ENCODE data around the gene MOB2.

MOB2 gene

DNA sequence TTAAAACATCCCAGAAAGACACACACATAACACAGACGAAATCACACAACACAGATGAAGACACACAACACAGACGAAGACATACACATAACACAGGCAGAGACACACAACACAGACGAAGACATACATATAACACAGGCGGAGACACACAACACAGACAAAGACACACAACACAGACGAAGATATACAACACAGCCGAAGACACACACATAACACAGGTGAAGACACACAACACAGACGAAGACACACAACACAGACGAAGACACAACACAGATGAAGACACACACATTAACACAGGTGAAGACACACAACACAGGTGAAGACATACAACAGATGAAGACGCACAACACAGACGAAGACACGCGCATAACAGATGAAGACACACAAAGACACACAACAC is 4.8 kb upstream of the MOB2 start:
- TF ChIP-seq POLR2AphosphoS5 (IDR thresholded peaks at IDR 0.05; ENCODE audit: low read depth, low read length) (no peak), FOXP2 (optimal IDR thresholded peaks at IDR 0.05; ENCODE audit: borderline replicate concordance, extremely low read depth, extremely low read length, insufficient read depth) (no peak), SIN3A (IDR thresholded peaks at IDR 0.05; ENCODE audit: borderline replicate concordance, insufficient read depth, low read length) (no peak), TAF1 (IDR thresholded peaks at IDR 0.05; ENCODE audit: borderline replicate concordance, insufficient read depth, low read length) (no peak)
- TF ChIP-seq, protein P1, sequence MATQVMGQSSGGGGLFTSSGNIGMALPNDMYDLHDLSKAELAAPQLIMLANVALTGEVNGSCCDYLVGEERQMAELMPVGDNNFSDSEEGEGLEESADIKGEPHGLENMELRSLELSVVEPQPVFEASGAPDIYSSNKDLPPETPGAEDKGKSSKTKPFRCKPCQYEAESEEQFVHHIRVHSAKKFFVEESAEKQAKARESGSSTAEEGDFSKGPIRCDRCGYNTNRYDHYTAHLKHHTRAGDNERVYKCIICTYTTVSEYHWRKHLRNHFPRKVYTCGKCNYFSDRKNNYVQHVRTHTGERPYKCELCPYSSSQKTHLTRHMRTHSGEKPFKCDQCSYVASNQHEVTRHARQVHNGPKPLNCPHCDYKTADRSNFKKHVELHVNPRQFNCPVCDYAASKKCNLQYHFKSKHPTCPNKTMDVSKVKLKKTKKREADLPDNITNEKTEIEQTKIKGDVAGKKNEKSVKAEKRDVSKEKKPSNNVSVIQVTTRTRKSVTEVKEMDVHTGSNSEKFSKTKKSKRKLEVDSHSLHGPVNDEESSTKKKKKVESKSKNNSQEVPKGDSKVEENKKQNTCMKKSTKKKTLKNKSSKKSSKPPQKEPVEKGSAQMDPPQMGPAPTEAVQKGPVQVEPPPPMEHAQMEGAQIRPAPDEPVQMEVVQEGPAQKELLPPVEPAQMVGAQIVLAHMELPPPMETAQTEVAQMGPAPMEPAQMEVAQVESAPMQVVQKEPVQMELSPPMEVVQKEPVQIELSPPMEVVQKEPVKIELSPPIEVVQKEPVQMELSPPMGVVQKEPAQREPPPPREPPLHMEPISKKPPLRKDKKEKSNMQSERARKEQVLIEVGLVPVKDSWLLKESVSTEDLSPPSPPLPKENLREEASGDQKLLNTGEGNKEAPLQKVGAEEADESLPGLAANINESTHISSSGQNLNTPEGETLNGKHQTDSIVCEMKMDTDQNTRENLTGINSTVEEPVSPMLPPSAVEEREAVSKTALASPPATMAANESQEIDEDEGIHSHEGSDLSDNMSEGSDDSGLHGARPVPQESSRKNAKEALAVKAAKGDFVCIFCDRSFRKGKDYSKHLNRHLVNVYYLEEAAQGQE (IDR thresholded peaks at IDR 0.05; ENCODE audit: insufficient read depth in 1 of 2, low read depth in 2 of 2, low read length in 2 of 2) = no peak

DNA sequence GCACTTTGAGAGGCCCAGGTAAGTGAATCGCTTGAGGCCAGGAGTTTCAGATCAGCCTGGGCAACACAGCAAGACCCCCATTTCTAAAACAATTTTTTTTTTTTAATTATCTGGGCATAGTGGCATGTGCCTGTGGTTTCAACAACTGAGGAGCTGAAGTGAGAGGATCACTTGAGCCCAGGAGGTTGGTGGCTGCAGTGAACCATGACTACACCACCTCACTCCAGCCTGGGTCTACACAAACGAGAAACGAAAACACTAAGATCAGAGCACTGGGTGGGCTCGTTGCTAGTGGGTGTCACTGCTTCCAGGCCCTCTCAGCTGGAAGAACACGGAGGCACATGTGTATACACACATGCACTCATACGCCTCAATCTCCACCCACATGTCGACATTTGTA is 4.1 kb upstream of the MOB2 start:
- TF ChIP-seq POLR2AphosphoS5 (IDR thresholded peaks at IDR 0.05; ENCODE audit: low read depth, low read length) (no peak), SIN3A (IDR thresholded peaks at IDR 0.05; ENCODE audit: borderline replicate concordance, insufficient read depth, low read length) (no peak), FOXP2 (optimal IDR thresholded peaks at IDR 0.05; ENCODE audit: borderline replicate concordance, extremely low read depth, extremely low read length, insufficient read depth) (no peak), TAF1 (IDR thresholded peaks at IDR 0.05; ENCODE audit: borderline replicate concordance, insufficient read depth, low read length) (no peak)
- TF ChIP-seq, protein P1 (IDR thresholded peaks at IDR 0.05; ENCODE audit: insufficient read depth in 1 of 2, low read depth in 2 of 2, low read length in 2 of 2) = no peak

DNA sequence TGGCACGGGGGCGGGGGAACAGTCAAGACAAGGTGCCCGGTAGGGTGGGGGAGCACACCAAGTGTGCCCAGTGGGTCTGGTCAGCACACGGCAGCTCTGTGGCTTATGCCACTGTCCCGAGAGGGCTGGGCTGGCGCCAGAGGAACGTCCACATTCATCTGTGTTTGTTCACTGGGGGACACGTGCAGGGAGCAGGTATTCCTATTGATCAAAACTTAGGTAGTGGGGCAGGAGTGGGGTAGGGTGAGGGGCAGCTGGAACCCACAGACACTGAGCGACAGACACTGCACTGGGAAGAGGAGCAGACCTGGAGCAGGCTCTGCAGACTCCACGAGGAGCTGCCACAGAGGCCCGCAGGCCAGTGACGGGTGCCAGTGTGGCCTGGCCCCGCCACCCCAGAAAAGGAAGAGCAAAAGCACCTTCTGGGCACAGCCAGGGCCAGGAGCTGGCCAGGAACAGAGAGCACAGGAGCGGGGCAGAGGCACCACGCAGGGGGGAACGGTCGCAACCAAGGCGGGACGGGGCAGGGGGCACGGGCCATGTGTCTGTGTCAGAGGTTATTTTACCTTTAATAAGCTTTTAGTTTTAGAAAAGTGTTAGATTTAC is 2.1 kb upstream of the MOB2 start:
- TF ChIP-seq TAF1 (IDR thresholded peaks at IDR 0.05; ENCODE audit: borderline replicate concordance, insufficient read depth, low read length) = no peak
- TF ChIP-seq POLR2AphosphoS5 (IDR thresholded peaks at IDR 0.05; ENCODE audit: low read depth, low read length) = no peak
- TF ChIP-seq, protein P1 (IDR thresholded peaks at IDR 0.05; ENCODE audit: insufficient read depth in 1 of 2, low read depth in 2 of 2, low read length in 2 of 2) = no peak
- no peak for TF ChIP-seq FOXP2 (optimal IDR thresholded peaks at IDR 0.05; ENCODE audit: borderline replicate concordance, extremely low read depth, extremely low read length, insufficient read depth)
- TF ChIP-seq SIN3A (IDR thresholded peaks at IDR 0.05; ENCODE audit: borderline replicate concordance, insufficient read depth, low read length) = no peak

DNA sequence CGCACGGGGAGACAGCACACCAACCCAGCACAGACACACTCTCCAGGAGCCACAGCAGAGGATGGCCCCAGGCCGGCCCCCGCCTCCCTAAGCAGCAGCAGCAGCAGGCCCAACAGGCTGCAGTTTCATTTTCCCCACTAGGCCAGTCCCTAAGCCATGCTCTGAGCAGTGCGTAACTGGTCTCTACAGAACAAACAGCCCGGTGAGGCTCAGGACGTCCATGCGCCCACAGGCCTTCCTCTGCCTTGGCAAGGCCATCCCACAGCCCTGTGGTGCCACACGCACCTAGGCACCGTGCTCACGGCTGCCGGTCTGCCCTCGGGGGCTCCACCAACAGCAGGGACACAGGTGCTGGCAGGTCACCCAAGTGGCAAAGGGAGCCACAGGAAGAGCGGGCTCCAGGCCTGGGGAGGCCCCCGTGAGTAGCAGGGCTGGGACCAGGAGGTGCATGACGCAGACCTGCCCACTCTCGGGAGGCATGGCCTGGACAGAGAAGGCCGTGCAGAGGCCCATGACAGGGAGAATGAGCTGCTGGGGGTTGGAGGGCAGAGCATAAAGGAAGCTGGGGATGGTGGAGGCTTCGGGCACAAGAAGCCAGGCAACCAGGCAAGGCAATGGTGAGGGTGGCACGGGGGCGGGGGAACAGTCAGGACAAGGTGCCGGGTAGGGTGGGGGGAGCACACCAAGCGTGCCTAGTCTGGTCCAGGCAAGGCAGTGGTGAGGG is 1.4 kb upstream of the MOB2 start:
- TF ChIP-seq SIN3A (IDR thresholded peaks at IDR 0.05; ENCODE audit: borderline replicate concordance, insufficient read depth, low read length) (no peak), POLR2AphosphoS5 (IDR thresholded peaks at IDR 0.05; ENCODE audit: low read depth, low read length) (no peak), TAF1 (IDR thresholded peaks at IDR 0.05; ENCODE audit: borderline replicate concordance, insufficient read depth, low read length) (no peak), FOXP2 (optimal IDR thresholded peaks at IDR 0.05; ENCODE audit: borderline replicate concordance, extremely low read depth, extremely low read length, insufficient read depth) (no peak)
- TF ChIP-seq, protein P1 (IDR thresholded peaks at IDR 0.05; ENCODE audit: insufficient read depth in 1 of 2, low read depth in 2 of 2, low read length in 2 of 2) = no peak

All from PFSK-1 (cell line).